H1 (cell line): ENCODE results near the gene RABEP1. TPM values are rescaled to one million over a fixed set of nuclear protein-coding genes. Genes with fewer than 3 reads are reported as not detected.

Experiments used
- CTCF ChIA-PET: fragments of 300-600 bp; sonication (Branson Sonifier 250); formaldehyde crosslinking; loops from one replicate; lab custom pipeline; 2021; ENCODE audit not compliant: partially characterized antibody; lab: Charles Lee
- POLR2A ChIA-PET: fragments of 300-600 bp; sonication (Branson Sonifier 250); formaldehyde crosslinking; loops from one replicate; lab custom pipeline; 2021; ENCODE audit warnings: inconsistent platforms; ENCODE audit not compliant: partially characterized antibody; lab: Charles Lee
- DNase-seq, 2 experiments: peaks; one replicate each; pipeline versions ENCODE4 v3.0.0 to v3.0.0-alpha.2; 2010 to 2022; ENCODE audit warnings: low spot score in 2 of 2, low read depth in 1 of 2, mixed read lengths in 1 of 2
- FAIRE-seq: peaks from 2 replicates; lab custom pipeline; 2011; peaks lifted over from hg19 to GRCh38; lab: Jason Lieb, UNC
- H2AFZ ChIP-seq: 2 replicates; pipeline ENCODE4 v1.8.1; 2012; ENCODE audit warnings: low read length, inconsistent platforms
- H2AK5ac ChIP-seq: 2 replicates; pipeline ENCODE4 v1.6.1; 2013; ENCODE audit warnings: low read depth, low read length
- H2BK120ac ChIP-seq: replicated peaks from 2 replicates; pipeline ENCODE3; 2013; ENCODE audit warnings: low read depth, low read length, inconsistent platforms
- H2BK12ac ChIP-seq: 2 replicates; pipeline ENCODE4 v1.6.1; 2013; ENCODE audit warnings: low read depth, low read length
- H2BK15ac ChIP-seq: 2 replicates; pipeline ENCODE4 v1.6.1; 2013; ENCODE audit warnings: low read length
- H2BK20ac ChIP-seq: 2 replicates; pipeline ENCODE4 v1.6.1; 2013; ENCODE audit warnings: low read length
- H2BK5ac ChIP-seq: 2 replicates; pipeline ENCODE4 v1.6.1; 2013; ENCODE audit warnings: low read depth, low read length
- H3K14ac ChIP-seq: 2 replicates; pipeline ENCODE4 v1.6.1; 2013; ENCODE audit warnings: inconsistent platforms; ENCODE audit not compliant: insufficient read length
- H3K18ac ChIP-seq: 2 replicates; pipeline ENCODE4 v1.6.1; 2013; ENCODE audit warnings: low read length; ENCODE audit errors: extremely low read depth
- H3K23ac ChIP-seq: 2 replicates; pipeline ENCODE4 v1.6.1; 2013; ENCODE audit warnings: inconsistent platforms; ENCODE audit not compliant: insufficient read length
- H3K23me2 ChIP-seq: 2 replicates; pipeline ENCODE4 v1.6.1; 2013; ENCODE audit warnings: low read depth, low read length
- H3K27ac ChIP-seq: 2 replicates; pipeline ENCODE4 v1.6.1; 2011; ENCODE audit warnings: low read depth, low read length, inconsistent platforms
- H3K27me3 ChIP-seq, 4 experiments: replicated peaks in 1 of 4; 1 replicate in 1 of 4; 2 replicates in 3 of 4; pipeline versions ENCODE4 v1.6.1 to v1.8.1; 2011 to 2013; ENCODE audit warnings: low read length in 3 of 4, mild to moderate bottlenecking in 3 of 4, inconsistent platforms in 2 of 4, mixed read lengths in 2 of 4, moderate library complexity in 1 of 4; ENCODE audit not compliant: control insufficient read depth in 3 of 4, insufficient read depth in 3 of 4; ENCODE audit errors: extremely low read depth in 1 of 4
- H3K36me3 ChIP-seq, 4 experiments: 2 replicates each; pipeline versions ENCODE4 v1.6.1 to v1.8.1; 2011 to 2013; ENCODE audit warnings: mild to moderate bottlenecking in 4 of 4, low read length in 3 of 4, moderate library complexity in 2 of 4, control low read depth in 1 of 4, inconsistent platforms in 1 of 4; ENCODE audit not compliant: insufficient read depth in 4 of 4, control insufficient read depth in 2 of 4
- H3K4ac ChIP-seq: replicated peaks from 2 replicates; pipeline ENCODE3; 2013; ENCODE audit warnings: low read length, low read depth, mixed read lengths, inconsistent platforms; ENCODE audit not compliant: insufficient read length
- H3K4me1 ChIP-seq, 4 experiments: replicated peaks in 1 of 4; 1 replicate in 1 of 4; 2 replicates in 3 of 4; pipeline versions ENCODE4 v1.6.1 to v1.8.1; 2011 to 2013; ENCODE audit warnings: low read length in 3 of 4, inconsistent platforms in 2 of 4, mixed read lengths in 1 of 4; ENCODE audit not compliant: insufficient read depth in 4 of 4, control insufficient read depth in 3 of 4
- H3K4me2 ChIP-seq, 2 experiments: 2 replicates each; pipeline versions ENCODE4 v1.6.1 to v1.8.1; 2011 to 2013; ENCODE audit warnings: low read depth in 2 of 2, low read length in 2 of 2, control low read depth in 1 of 2, inconsistent platforms in 1 of 2, mild to moderate bottlenecking in 1 of 2; ENCODE audit not compliant: insufficient read depth in 1 of 2
- H3K4me3 ChIP-seq, 4 experiments: fragments of 200-600, 300-600 bp in 1 of 4; sonication (generic), shearing (Covaris generic), sonication (Bioruptor Twin) in 1 of 4; 2 replicates each; pipeline versions ENCODE4 v1.5.1 to v1.8.1; 2011 to 2016; ENCODE audit warnings: low read length in 4 of 4, low read depth in 3 of 4, control low read depth in 2 of 4, inconsistent platforms in 2 of 4, mild to moderate bottlenecking in 2 of 4, mixed read lengths in 1 of 4, moderate library complexity in 1 of 4; ENCODE audit not compliant: insufficient read depth in 2 of 4; ENCODE audit errors: extremely low read depth in 1 of 4
- H3K56ac ChIP-seq: replicated peaks from 2 replicates; pipeline ENCODE3; 2013; ENCODE audit warnings: low read depth, mild to moderate bottlenecking, mixed read lengths, low read length, inconsistent platforms; ENCODE audit not compliant: insufficient read length
- H3K79me1 ChIP-seq: 2 replicates; pipeline ENCODE4 v1.6.1; 2013; ENCODE audit warnings: low read depth, low read length, control low read depth
- H3K79me2 ChIP-seq, 2 experiments: 2 replicates each; pipeline versions ENCODE4 v1.6.1 to v1.8.1; 2012 to 2013; ENCODE audit warnings: low read length in 2 of 2, mild to moderate bottlenecking in 2 of 2, inconsistent platforms in 1 of 2; ENCODE audit not compliant: insufficient read depth in 2 of 2, control insufficient read depth in 1 of 2
- H3K9ac ChIP-seq, 4 experiments: replicated peaks in 1 of 4; 1 replicate in 1 of 4; 2 replicates in 3 of 4; pipeline versions ENCODE4 v1.6.1 to v1.8.1; 2011 to 2013; ENCODE audit warnings: low read depth in 3 of 4, low read length in 3 of 4, control low read depth in 2 of 4, mild to moderate bottlenecking in 2 of 4, moderate library complexity in 2 of 4, inconsistent platforms in 1 of 4; ENCODE audit errors: extremely low read depth in 1 of 4
- H3K9me3 ChIP-seq, 2 experiments: 2 replicates each; pipeline versions ENCODE4 v1.6.1 to v1.8.1; 2012 to 2013; ENCODE audit warnings: mild to moderate bottlenecking in 2 of 2, moderate library complexity in 2 of 2, control low read depth in 1 of 2, inconsistent platforms in 1 of 2, low read depth in 1 of 2, low read length in 1 of 2, mixed read lengths in 1 of 2; ENCODE audit not compliant: insufficient read depth in 2 of 2
- H4K20me1 ChIP-seq, 2 experiments: replicated peaks in 1 of 2; 2 replicates each; pipeline versions ENCODE3 to v1.8.1; 2011 to 2013; ENCODE audit warnings: inconsistent platforms in 2 of 2, low read length in 2 of 2, mild to moderate bottlenecking in 1 of 2; ENCODE audit not compliant: insufficient read depth in 2 of 2, control insufficient read depth in 1 of 2
- H4K5ac ChIP-seq: 2 replicates; pipeline ENCODE4 v1.6.1; 2013; ENCODE audit warnings: low read length, low read depth, mixed read lengths, inconsistent platforms; ENCODE audit not compliant: insufficient read length
- H4K8ac ChIP-seq: 2 replicates; pipeline ENCODE4 v1.8.0; 2013; ENCODE audit warnings: mild to moderate bottlenecking, moderate library complexity, low read length, inconsistent platforms; ENCODE audit not compliant: insufficient read depth; ENCODE audit errors: extremely low read depth
- H4K91ac ChIP-seq: replicated peaks from 2 replicates; pipeline ENCODE3; 2013; ENCODE audit warnings: low read length, mixed read lengths, inconsistent platforms; ENCODE audit not compliant: insufficient read length
- BACH1 ChIP-seq: IDR thresholded peaks from 2 replicates; pipeline ENCODE4 v1.6.1; 2012; ENCODE audit warnings: low read length, improper control_type of control experiment
- CEBPB ChIP-seq: IDR thresholded peaks from 2 replicates; pipeline ENCODE4 v1.6.1; 2012; ENCODE audit warnings: low read depth, low read length
- EP300 ChIP-seq, 2 experiments: IDR thresholded peaks; 1 replicate in 1 of 2; 2 replicates in 1 of 2; pipeline ENCODE4 v1.6.1; 2011 to 2012; ENCODE audit warnings: low read depth in 2 of 2, low read length in 2 of 2, mild to moderate bottlenecking in 2 of 2, borderline replicate concordance in 1 of 2, inconsistent platforms in 1 of 2, moderate library complexity in 1 of 2
- HDAC6 ChIP-seq: IDR thresholded peaks from one replicate; pipeline ENCODE4 v1.7.1; 2012; ENCODE audit warnings: low read depth, mild to moderate bottlenecking, inconsistent platforms, low read length, moderate library complexity
- KDM1A ChIP-seq: fragments of 200-600, 300-600 bp; sonication (generic); IDR thresholded peaks from 2 replicates; pipeline ENCODE4 v1.7.1; 2016; ENCODE audit warnings: mild to moderate bottlenecking, low read length, borderline replicate concordance
- POLR2A ChIP-seq, 2 experiments: IDR thresholded peaks; 1 replicate in 1 of 2; 2 replicates in 1 of 2; pipeline ENCODE4 v1.6.1; 2011; ENCODE audit warnings: low read depth in 2 of 2, low read length in 2 of 2, mild to moderate bottlenecking in 2 of 2; ENCODE audit errors: control extremely low read depth in 1 of 2
- POLR2AphosphoS5 ChIP-seq: IDR thresholded peaks from 2 replicates; pipeline ENCODE4 v1.6.1; 2011; ENCODE audit warnings: low read depth, low read length
- SAP30 ChIP-seq: fragments of 300-600 bp; sonication (generic); IDR thresholded peaks from 2 replicates; pipeline ENCODE4 v1.7.1; 2012; ENCODE audit warnings: low read length, moderate library complexity, mild to moderate bottlenecking, inconsistent platforms; ENCODE audit not compliant: insufficient read depth, insufficient replicate concordance
- WGBS, 2 experiments: shearing (Covaris generic) in 1 of 2; methylation state at CpG; one replicate each; pipeline versions ENCODE4 v1.1.6 to v1.1.7; 2013 to 2015; ENCODE audit warnings: low lambda C conversion rate in 2 of 2, mixed read lengths in 2 of 2, inconsistent platforms in 1 of 2, low coverage in 1 of 2, missing lambda C conversion rate in 1 of 2; ENCODE audit not compliant: insufficient replicate concordance in 2 of 2, insufficient coverage in 1 of 2, insufficient read length in 1 of 2; ENCODE audit errors: extremely low coverage in 1 of 2, missing lambda C conversion rate in 1 of 2; 5-methylcytosine and 5-hydroxymethylcytosine counted together
- polyA plus RNA-seq, 7 experiments: library from polyadenylated mRNA; depleted of rRNA in 3 of 7; stranded (reverse) in 5 of 7; unstranded in 2 of 7; fragments of >200 nt in 5 of 7; fragments of 200-250 nt in 2 of 7; gene quantifications; 1 replicate in 5 of 7; 2 replicates in 1 of 7; 4 replicates in 1 of 7; pipeline versions ENCODE4 v1.2.1 to v1.2.3, GENCODE V29; 2011 to 2013; ENCODE audit warnings: missing spikeins in 2 of 7, mixed read lengths in 2 of 7
- total RNA-seq: library from RNA; stranded (reverse); fragmentation: NEBNext Ultra II Directional; extraction: Animal tissue kit (Norgen Biotek cat#: 25700); gene quantifications from 2 replicates; pipeline ENCODE4 v1.2.1, GENCODE V29; 2021

Gene RABEP1
- total and polyA plus RNA-seq, 2 of the 8 experiments (the other 6 are each of a cell fraction or from before 2014, with no cell fraction given): 8.5 to 52.3 TPM

DNA sequence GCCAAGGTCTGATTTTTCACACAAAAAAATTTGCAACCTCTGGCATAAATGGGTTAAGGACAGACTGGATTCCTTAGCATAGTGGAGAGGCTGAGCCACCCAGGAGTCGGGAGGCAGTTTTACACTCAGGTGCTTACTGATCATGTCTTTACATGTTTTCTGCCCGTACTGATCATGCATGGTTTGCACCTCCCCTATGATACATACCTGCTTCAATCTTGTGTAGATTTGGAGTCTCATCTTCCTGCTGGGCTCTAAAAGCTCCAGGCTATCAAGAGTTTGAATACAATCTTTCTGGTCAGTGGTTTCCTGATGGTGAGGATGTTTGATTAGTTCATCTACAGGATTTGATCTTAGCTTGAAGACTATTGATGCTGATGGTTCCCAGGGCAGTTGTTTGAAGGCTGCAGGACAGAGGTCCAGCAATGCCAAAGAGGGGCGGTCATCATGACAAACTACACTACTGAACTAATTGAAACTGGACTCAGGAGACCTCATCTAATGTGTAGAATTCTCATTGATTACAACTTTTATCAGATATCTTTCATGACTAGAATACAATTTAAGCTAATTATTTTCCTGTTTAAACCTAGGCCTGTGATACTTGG is 150.0 kb downstream of the RABEP1 start:
- peaks cover 4 to 23% of the 10 kb centered on the region in 2 experiments; a peak in 3 of 4 replicates for H3K79me2 ChIP-seq
- no peak overlapping the region for H3K14ac ChIP-seq
- TF ChIP-seq HDAC6 (no peak), KDM1A (no peak), POLR2AphosphoS5 (peak; percentile 29; the same call in 1 of the 2 replicates), POLR2A (IDR thresholded peaks at IDR 0.05; ENCODE audit: control extremely low read depth in 1 of 2, low read depth in 2 of 2, low read length in 2 of 2) (peak; percentile 45 to 59; a peak in 2 of 3 replicates), BACH1 (no peak), EP300 (IDR thresholded peaks at IDR 0.05; ENCODE audit: borderline replicate concordance in 1 of 2, low read depth in 2 of 2, low read length in 2 of 2) (no peak), CEBPB (no peak), SAP30 (no peak)
- TF ChIP-seq, all 59 proteins: peak for 2
- no peaks in the 10 kb centered on the region for H3K4me1 ChIP-seq
- DNase-seq (no peak), FAIRE-seq (no peak)
- no peaks in the 10 kb centered on the region for H3K9me3 ChIP-seq
- H4K8ac ChIP-seq: no peak overlapping the region
- H3K4me3 ChIP-seq: no peak overlapping the region
- no peak overlapping the region for H2BK120ac ChIP-seq
- peaks cover 8 to 24% of the 10 kb centered on the region in 2 experiments for H4K20me1 ChIP-seq
- H2AFZ ChIP-seq: no peak overlapping the region
- H3K27me3 ChIP-seq: no peaks in the 10 kb centered on the region
- H2AK5ac ChIP-seq: no peak overlapping the region
- ChIA-PET POLR2A (interaction anchor here (0.6 to 21.2 kb wide), 10 partner anchors 3 to 1015 kb away, joined by 3 to 228 read pairs (median 11); partner anchors contain the start of genes C1QBP, DERL2, DHX33 and MIS12), CTCF (interaction anchor here (1.3 to 2.7 kb wide), 4 partner anchors 12 to 24 kb away, joined by 3 to 9 read pairs (median 4); no protein-coding TSS in a partner anchor)
- peaks cover 31 to 93% (median 76%) of the 10 kb centered on the region in 4 experiments for H3K36me3 ChIP-seq
- H2BK20ac ChIP-seq: no peak overlapping the region
- no peak overlapping the region for H4K5ac ChIP-seq
- WGBS, 2 experiments: 93% methylated on average over 3 of the region's 3 CpGs; no CpG with 5 or more reads in 1 of the 2 experiments
- H3K23me2 ChIP-seq: no peaks in the 10 kb centered on the region
- H3K79me1 ChIP-seq: peaks cover 7% of the 10 kb centered on the region; the same call in 1 of the 2 replicates
- H2BK15ac ChIP-seq: no peak overlapping the region
- H3K56ac ChIP-seq: no peak overlapping the region
- no peak overlapping the region for H2BK12ac ChIP-seq
- H3K4me2 ChIP-seq: no peak overlapping the region
- no peak overlapping the region for H3K27ac ChIP-seq
- no peak overlapping the region for H3K4ac ChIP-seq
- no peak overlapping the region for H2BK5ac ChIP-seq
- H3K18ac ChIP-seq: no peak overlapping the region
- no peak overlapping the region for H3K23ac ChIP-seq
- no peak overlapping the region for H4K91ac ChIP-seq
- H3K9ac ChIP-seq: no peak overlapping the region; a peak in 1 of 7 replicates
